ACC112 (cell line): Measurements from ENCODE around the gene SPG11.
"Not testable (repeated sequence)": the region's sequence is repeated elsewhere in the genome, so short reads cannot be mapped to it uniquely, and the experiment has no call there.

ENCODE experiments used
- H2AFZ ChIP-seq: fragments of 200-600 bp; sonication (generic); one replicate; pipeline ENCODE4 v1.6.0; 2017; ENCODE audit warnings: antibody characterized with exemption, low read length; ENCODE audit not compliant: unreplicated experiment
- H3K27ac ChIP-seq: fragments of 200-600 bp; sonication (generic); 2 replicates; pipeline ENCODE4 v1.5.1; 2014; ENCODE audit warnings: low read depth, mild to moderate bottlenecking, antibody characterized with exemption, low read length, moderate library complexity
- H3K27me3 ChIP-seq: fragments of 200-600 bp; sonication (generic); 2 replicates; pipeline ENCODE4 v1.6.1; 2014; ENCODE audit warnings: mild to moderate bottlenecking, antibody characterized with exemption, low read length, moderate library complexity, mixed read lengths; ENCODE audit not compliant: insufficient read depth
- H3K36me3 ChIP-seq: fragments of 200-600 bp; sonication (generic); 2 replicates; pipeline ENCODE4 v1.6.1; 2016; ENCODE audit warnings: mild to moderate bottlenecking, antibody characterized with exemption, low read length, moderate library complexity, mixed read lengths; ENCODE audit not compliant: insufficient read depth
- H3K4me1 ChIP-seq: fragments of 200-600 bp; sonication (generic); one replicate; pipeline ENCODE4 v1.6.1; 2016; ENCODE audit warnings: low read length, mixed read lengths; ENCODE audit not compliant: insufficient read depth, unreplicated experiment, control insufficient read depth
- H3K4me3 ChIP-seq: fragments of 200-600 bp; sonication (generic); 2 replicates; pipeline ENCODE4 v1.5.1; 2014; ENCODE audit warnings: mild to moderate bottlenecking, low read depth, low read length
- H3K79me2 ChIP-seq: fragments of 200-600 bp; sonication (generic); one replicate; pipeline ENCODE4 v1.6.0; 2016; ENCODE audit warnings: low read length; ENCODE audit not compliant: control insufficient read depth, unreplicated experiment, insufficient read depth

Gene SPG11

DNA sequence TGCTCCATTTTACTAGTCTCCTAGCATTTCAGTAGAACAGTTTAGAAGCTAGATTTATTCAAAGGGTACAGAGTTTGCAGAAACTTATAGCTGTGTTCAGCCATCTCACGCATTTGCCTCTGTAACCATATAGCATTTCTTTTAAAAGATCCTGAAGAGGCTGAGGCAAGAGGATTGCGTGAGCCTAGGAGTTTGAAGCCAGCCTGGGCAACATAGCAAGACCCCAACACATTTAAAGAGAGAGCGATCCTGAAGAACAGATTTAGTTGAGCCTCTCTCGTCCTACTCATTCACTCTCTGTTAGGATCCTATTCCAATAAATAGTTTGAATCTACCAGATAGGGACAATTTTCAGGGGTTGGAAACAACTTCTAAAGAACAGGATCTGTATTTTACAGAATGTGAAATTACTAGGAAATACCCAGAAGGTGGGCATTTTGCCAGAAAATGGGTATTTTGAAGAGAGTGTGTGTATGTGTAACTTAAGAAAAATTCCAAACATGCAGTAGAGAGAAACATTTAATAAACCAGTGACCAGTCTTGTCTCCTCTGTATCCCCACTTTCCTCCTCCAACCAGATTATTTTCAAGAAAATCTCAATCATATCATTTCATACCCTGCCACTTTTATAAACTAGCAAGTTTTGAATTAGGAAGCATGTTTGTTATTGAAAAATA, 122.0 kb downstream of the SPG11 start:
- Histone ChIP-seq H3K4me3 (peak overlapping the region; percentile 28), H3K79me2 (peaks cover 80% of the 10 kb centered on the region), H3K27me3 (no peaks in the 10 kb centered on the region), H3K4me1 (peaks cover 45% of the 10 kb centered on the region), H3K36me3 (peaks cover 15% of the 10 kb centered on the region), H3K27ac (peak overlapping the region; percentile 34), H2AFZ (no peak overlapping the region)

DNA sequence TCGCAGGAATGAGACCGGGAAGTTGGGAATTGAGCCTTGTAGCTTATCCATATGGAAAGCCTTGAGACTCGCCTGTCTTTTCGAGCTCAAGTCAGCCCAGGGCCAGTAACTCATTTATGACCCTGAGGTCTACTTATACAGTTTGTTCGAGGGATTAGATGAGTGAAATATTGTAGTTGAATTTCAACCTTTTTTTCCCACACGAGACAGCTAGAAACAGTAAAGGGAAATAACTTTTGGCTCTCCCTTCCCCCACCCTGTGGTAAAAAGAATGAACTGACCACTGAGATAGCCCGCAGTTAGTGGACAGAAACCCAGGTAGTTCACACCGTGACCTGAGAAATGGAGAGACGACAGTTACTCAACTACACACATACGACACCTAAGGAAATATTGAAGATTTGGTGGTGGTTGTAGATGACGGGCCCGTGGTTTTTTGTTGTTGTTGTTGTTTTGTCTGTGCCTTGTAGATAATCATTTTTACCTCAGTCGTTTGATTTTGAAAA, 125.7 kb downstream of the SPG11 start:
- no peaks in the 10 kb centered on the region for H3K27me3 ChIP-seq
- peaks cover 44% of the 10 kb centered on the region for H3K4me1 ChIP-seq
- peaks cover 67% of the 10 kb centered on the region for H3K79me2 ChIP-seq
- peak overlapping the region; percentile 90 for H3K27ac ChIP-seq
- H3K4me3 ChIP-seq: peak overlapping the region; percentile 87
- peaks cover 12% of the 10 kb centered on the region for H3K36me3 ChIP-seq
- H2AFZ ChIP-seq: peak overlapping the region; percentile 67

DNA sequence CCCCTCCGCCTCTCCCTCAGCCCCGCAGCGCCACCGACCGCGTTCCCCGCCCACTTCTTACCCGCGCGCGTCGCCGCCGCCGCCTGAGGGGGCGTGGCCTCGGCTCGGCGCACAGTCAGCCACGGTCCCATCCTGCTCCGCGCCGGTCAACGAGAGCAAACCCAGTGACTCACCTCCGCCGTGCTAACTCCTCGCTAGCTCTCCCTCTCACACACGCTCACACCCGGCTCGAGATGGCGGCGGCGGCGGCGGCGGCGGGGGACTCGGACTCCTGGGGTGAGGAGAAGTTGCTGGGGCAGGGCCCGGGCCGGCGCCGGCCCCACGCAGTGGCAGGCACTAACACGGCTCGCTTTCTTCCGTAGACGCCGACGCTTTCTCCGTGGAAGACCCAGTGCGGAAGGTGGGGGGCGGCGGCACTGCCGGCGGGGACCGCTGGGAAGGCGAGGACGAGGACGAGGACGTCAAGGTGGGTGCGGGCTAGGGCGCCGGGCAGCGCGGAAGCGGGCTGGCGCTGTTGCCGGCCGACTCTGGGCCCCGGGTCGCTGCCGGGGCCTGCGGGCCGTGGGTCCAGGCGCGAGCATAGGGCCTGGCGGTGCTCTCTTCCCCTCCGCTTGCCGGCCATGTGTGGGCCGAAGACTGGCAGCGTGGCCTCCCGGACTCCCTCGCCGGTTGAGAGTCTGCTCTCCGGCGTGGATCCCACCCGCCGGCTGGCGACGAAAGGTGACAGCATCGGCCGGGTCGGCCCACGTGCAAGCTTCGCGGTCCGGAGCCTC, 126.3 kb downstream of the SPG11 start, which contains the start of gene EIF3J:
Gene EIF3J, plus strand, starts transcription at position 186 of the 773 bp plus-strand sequence. Its CDS starts 48 bp downstream, at position 234.
- peaks cover 12% of the 10 kb centered on the region; the same call in 1 of the 2 replicates for H3K36me3 ChIP-seq
- peak within 1 kb of the TSS; percentile 93 for H2AFZ ChIP-seq
- H3K4me3 ChIP-seq: peak within 1 kb of the TSS; percentile 87
- peaks cover 37% of the 10 kb centered on the region for H3K4me1 ChIP-seq
- peak within 1 kb of the TSS; percentile 90 for H3K27ac ChIP-seq
- peaks cover 61% of the 10 kb centered on the region for H3K79me2 ChIP-seq
- H3K27me3 ChIP-seq: no peaks in the 10 kb centered on the region

DNA sequence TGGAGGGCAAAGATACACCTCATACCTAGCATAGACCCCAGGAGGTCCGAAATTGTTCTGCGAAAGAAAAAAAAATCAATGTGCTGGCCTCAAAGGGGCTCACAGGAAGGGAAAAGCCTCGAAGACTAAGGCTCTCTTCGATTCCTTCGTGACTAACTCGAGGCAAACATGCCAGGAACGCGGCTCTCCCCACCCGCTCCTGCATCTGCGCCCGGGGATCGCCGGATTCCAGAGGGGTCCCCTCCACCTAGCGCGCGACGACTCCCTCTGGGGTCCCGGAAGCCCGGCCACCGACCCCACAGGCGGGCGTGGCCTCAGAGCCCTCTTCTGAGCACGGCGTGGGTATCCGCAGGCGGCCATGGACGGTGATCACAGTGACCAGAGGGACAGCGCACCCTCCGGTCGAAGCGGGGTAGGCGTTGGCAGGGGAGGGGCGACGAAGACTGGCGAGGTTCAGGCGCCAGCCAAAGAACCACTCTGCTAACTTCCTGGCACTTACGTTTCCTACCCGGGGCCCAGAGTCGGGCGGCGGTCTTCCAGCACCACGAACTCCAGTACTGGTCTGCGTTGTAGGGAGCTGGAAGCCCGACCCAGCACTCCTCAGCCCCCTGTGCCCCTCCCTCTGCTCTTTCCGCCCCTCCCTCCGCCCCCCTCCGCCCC, 127.0 kb downstream of the SPG11 start:
- peaks cover 12% of the 10 kb centered on the region; the same call in 1 of the 2 replicates for H3K36me3 ChIP-seq
- H3K27ac ChIP-seq: peak overlapping the region; percentile 90
- peaks cover 30% of the 10 kb centered on the region for H3K4me1 ChIP-seq
- peak overlapping the region; percentile 86 for H3K4me3 ChIP-seq
- peak overlapping the region; percentile 93 for H2AFZ ChIP-seq
- H3K27me3 ChIP-seq: no peaks in the 10 kb centered on the region
- peaks cover 54% of the 10 kb centered on the region for H3K79me2 ChIP-seq

DNA sequence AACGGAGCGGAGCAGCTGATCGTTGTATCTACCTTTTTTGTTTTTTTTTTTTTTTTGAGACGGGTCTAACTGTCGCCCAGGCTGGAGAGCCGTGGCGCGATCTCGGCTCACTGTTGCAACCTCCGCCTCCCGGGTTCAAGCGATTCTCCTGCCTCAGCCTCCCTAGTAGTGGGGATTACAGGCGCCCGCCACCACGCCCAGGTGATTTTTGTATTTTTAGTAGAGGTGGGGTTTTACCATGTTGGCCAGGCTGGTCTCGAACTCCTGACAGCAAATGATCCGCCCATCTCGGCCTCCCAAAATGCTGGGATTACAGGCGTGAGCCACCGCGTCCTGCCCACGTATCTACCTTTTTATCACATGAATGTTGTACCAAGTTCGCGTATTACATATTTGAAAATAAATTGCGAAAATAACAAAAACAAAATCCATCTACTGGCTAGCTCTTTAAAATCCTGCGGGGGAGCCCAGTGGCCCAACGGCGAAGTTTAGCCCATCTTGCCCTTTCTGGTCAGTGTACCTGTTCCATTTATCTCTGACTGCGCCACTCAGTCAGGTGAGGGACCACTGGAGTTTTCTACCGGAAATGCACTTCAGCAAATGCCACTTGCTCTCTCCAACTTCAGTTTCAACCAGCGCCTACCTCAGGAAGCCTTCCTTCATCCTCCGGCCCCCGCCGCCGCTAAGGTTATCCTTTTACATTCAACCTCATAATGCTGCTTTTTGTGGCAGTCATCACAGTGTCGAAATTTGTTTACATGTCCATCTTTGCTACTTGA, 127.8 kb downstream of the SPG11 start:
- Histone ChIP-seq H3K79me2 (peaks cover 47% of the 10 kb centered on the region), H3K4me1 (peaks cover 23% of the 10 kb centered on the region), H3K27ac (peak overlapping the region; percentile 90), H3K36me3 (peaks cover 5% of the 10 kb centered on the region; the same call in 1 of the 2 replicates), H3K4me3 (peak overlapping the region; percentile 86), H3K27me3 (no peaks in the 10 kb centered on the region), H2AFZ (peak overlapping the region; percentile 93)

DNA sequence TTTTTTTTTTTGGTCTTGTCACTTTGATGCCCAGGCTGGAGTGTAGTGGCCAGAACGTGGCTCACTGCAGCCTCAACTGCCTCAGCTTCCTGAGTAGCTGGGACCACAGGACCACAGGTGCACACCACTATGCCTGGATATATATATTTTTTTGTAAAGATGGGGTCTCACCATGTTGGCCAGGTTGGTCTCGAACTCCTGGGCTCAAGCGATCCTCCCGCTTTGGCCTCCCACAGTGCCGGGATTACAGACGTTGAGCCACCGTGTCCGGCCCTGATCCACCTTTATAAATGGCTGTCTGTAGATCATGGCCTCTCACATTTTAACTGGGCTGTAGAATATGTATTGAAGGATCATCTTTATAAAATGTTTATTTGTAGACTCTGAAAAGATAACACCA, 128.4 kb downstream of the SPG11 start:
- H3K4me1 ChIP-seq: peaks cover 18% of the 10 kb centered on the region
- peaks cover 40% of the 10 kb centered on the region for H3K79me2 ChIP-seq
- no peaks in the 10 kb centered on the region; the same call in 1 of the 2 replicates for H3K36me3 ChIP-seq
- H2AFZ ChIP-seq: no peak overlapping the region
- peak overlapping the region; percentile 86 for H3K4me3 ChIP-seq
- no peaks in the 10 kb centered on the region for H3K27me3 ChIP-seq
- H3K27ac ChIP-seq: no peak overlapping the region

DNA sequence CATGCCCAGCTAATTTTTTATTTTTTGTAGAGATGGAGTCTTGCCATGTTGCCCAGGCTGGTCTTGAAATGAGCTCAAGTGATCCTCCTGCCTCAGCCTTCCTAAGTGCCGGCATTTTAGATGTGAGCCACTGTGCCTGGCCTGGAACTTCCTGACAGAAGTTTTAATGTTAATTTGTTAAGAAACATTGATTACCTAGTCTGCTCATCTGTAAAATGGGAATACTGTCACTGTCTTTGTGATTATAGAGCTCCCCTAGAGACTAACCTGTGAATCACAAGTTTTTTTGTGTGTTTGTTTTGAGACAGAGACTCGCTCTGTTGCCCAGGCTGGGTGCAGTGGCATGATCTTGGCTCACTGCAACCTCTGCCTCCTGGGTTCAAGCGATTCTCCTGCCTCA, 130.8 kb downstream of the SPG11 start:
- H3K27me3 ChIP-seq: no peaks in the 10 kb centered on the region
- peaks cover 14% of the 10 kb centered on the region for H3K4me1 ChIP-seq
- H2AFZ ChIP-seq: no peak overlapping the region
- no peaks in the 10 kb centered on the region; the same call in none of the 2 replicates for H3K36me3 ChIP-seq
- H3K4me3 ChIP-seq: no peak overlapping the region
- H3K27ac ChIP-seq: no peak overlapping the region
- H3K79me2 ChIP-seq: peaks cover 22% of the 10 kb centered on the region

DNA sequence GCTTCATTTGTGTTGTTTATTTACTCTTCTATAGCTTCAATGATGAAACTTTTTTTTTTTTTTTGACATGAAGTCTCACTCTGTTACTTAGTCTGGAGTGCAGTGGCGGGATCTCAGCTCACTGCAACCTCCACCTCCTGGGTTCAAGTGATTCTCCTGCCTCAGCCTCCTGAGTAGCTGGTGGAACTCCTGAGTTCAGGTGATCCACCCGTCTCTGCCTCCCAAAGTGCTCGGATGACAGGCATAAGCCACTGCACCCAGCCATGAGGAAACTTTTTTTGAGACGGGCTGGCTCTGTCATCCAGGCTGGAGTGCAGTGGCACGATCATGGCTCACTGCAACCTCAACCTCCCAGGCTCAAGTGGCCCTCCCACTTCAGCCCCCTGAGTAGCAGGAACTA, 131.2 kb downstream of the SPG11 start:
- Histone ChIP-seq H3K79me2 (peaks cover 18% of the 10 kb centered on the region), H3K4me1 (peaks cover 14% of the 10 kb centered on the region)
- not testable (repeated sequence) for H3K27ac ChIP-seq, H2AFZ ChIP-seq, H3K27me3 ChIP-seq, H3K36me3 ChIP-seq, H3K4me3 ChIP-seq

DNA sequence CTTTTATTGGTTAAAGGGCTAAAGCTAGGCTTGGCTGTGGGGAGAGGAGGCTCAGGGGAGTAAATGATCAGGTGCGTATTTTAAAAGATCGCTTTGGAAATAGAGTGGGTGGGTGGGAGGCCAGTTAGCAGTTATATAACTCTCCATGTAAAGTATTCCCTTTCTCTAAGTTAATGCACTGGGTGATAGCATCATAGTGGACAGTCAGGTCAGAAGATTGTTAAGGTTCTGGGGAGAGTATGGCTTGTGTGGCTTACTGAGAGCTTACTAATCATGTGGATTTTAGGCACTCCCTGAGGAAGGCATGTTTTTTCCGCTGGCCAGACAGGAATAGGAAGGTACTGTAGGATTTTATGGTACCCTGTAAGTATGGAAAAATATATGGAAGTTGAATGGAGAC, 132.8 kb downstream of the SPG11 start:
- Histone ChIP-seq H3K27ac (no peak overlapping the region), H3K4me1 (peaks cover 12% of the 10 kb centered on the region), H2AFZ (no peak overlapping the region), H3K36me3 (peaks cover 9% of the 10 kb centered on the region), H3K79me2 (peaks cover 11% of the 10 kb centered on the region), H3K4me3 (no peak overlapping the region), H3K27me3 (no peaks in the 10 kb centered on the region)
